HCT116 (cell line): ENCODE results near the gene FHOD3. TPM values are rescaled to one million over a fixed set of nuclear protein-coding genes. Genes with fewer than 3 reads are reported as not detected.

Source experiments
- ATAC-seq: fragments of 200-7000 bp; cut with Tn5 transposase; 2 replicates; pipeline ENCODE4 v1.9.1; 2020; ENCODE audit warnings: mild to moderate bottlenecking, moderate library complexity
- BruUV-seq: library from RNA; stranded (reverse); fragments of 400-500 nt; replicated peaks from 2 replicates; lab custom pipeline; 2021; lab: Mats Ljungman, UMichigan
- CTCF ChIA-PET: fragments of 300-600 bp; sonication (Branson Sonifier 250); formaldehyde crosslinking; loops from one replicate; lab custom pipeline; 2021; ENCODE audit warnings: antibody characterized with exemption; lab: Charles Lee
- POLR2A ChIA-PET: fragments of 300-600, 350-600 bp; sonication (Branson Sonifier 250); formaldehyde crosslinking; loops from one replicate; lab custom pipeline; 2021; ENCODE audit warnings: antibody characterized with exemption; lab: Charles Lee
- RAD21 ChIA-PET, 2 experiments: fragments of 300-600 bp; sonication (Branson Sonifier 250); formaldehyde crosslinking; loops; one replicate each; lab custom pipeline; 2023; ENCODE audit warnings: low total read pairs in 2 of 2; ENCODE audit not compliant: uncharacterized antibody in 2 of 2, unreplicated experiment in 2 of 2, low non-redundant PET in 1 of 2; lab: Charles Lee
- DNase-seq: peaks from one replicate; pipeline ENCODE4 v3.0.0-alpha.2; 2010; ENCODE audit warnings: low read depth, low spot score
- H2AFZ ChIP-seq: fragments of 200-600 bp; shearing (Covaris generic), sonication (generic); 2 replicates; pipeline ENCODE4 v1.6.1; 2017; ENCODE audit warnings: low read depth, mixed run types, mixed read lengths, antibody characterized with exemption, low read length; ENCODE audit not compliant: poor library complexity, severe bottlenecking
- H3K27ac ChIP-seq: 2 replicates; pipeline ENCODE4 v1.5.1; 2012; ENCODE audit warnings: low read depth, low read length
- H3K27me3 ChIP-seq: fragments of 200-600 bp; sonication (generic); 2 replicates; pipeline ENCODE4 v1.6.1; 2016; ENCODE audit warnings: mixed run types, low read length, mixed read lengths; ENCODE audit not compliant: insufficient read depth
- H3K36me3 ChIP-seq, 2 experiments: fragments of 200-500 bp in 1 of 2; fragments of 200-600 bp in 1 of 2; sonication (Bioruptor generic) in 1 of 2; sonication (generic) in 1 of 2; 2 replicates each; pipeline versions ENCODE4 v1.5.1 to v1.6.1; 2014 to 2016; ENCODE audit warnings: low read length in 2 of 2, inconsistent platforms in 1 of 2, mixed read lengths in 1 of 2, mixed run types in 1 of 2; ENCODE audit not compliant: insufficient read depth in 2 of 2, control insufficient read depth in 1 of 2
- H3K4me1 ChIP-seq, 2 experiments: fragments of 200-600 bp in 1 of 2; sonication (generic) in 1 of 2; 2 replicates each; pipeline versions ENCODE4 v1.5.1 to v1.6.1; 2012 to 2017; ENCODE audit warnings: low read length in 2 of 2, inconsistent platforms in 1 of 2, mild to moderate bottlenecking in 1 of 2, mixed read lengths in 1 of 2, mixed run types in 1 of 2, moderate library complexity in 1 of 2; ENCODE audit not compliant: insufficient read depth in 2 of 2, control insufficient read depth in 1 of 2
- H3K4me2 ChIP-seq: fragments of 200-600 bp; sonication (generic); 2 replicates; pipeline ENCODE4 v1.6.1; 2017; ENCODE audit warnings: mixed run types, low read length, mixed read lengths
- H3K4me3 ChIP-seq, 2 experiments: fragments of 200-600 bp in 1 of 2; sonication (generic) in 1 of 2; replicated peaks in 1 of 2; 2 replicates each; pipeline ENCODE4 v1.5.1; 2011 to 2016; ENCODE audit warnings: low read length in 2 of 2, control low read depth in 1 of 2, low read depth in 1 of 2, mild to moderate bottlenecking in 1 of 2, mixed read lengths in 1 of 2, mixed run types in 1 of 2
- H3K79me2 ChIP-seq: fragments of 200-600 bp; sonication (generic); 2 replicates; pipeline ENCODE4 v1.6.1; 2017; ENCODE audit warnings: mild to moderate bottlenecking, mixed run types, low read length, moderate library complexity, mixed read lengths; ENCODE audit not compliant: insufficient read depth
- H3K9ac ChIP-seq: fragments of 200-600 bp; sonication (generic); 2 replicates; pipeline ENCODE4 v1.6.1; 2016; ENCODE audit warnings: low read length, mixed read lengths
- H3K9me2 ChIP-seq: fragments of 200-600 bp; sonication (generic), shearing (Covaris generic); 2 replicates; pipeline ENCODE4 v1.6.1; 2017; ENCODE audit warnings: mixed run types, mild to moderate bottlenecking, moderate library complexity; ENCODE audit not compliant: insufficient read depth
- H3K9me3 ChIP-seq, 2 experiments: fragments of 200-500 bp in 1 of 2; fragments of 200-600 bp in 1 of 2; sonication (Bioruptor generic) in 1 of 2; sonication (generic) in 1 of 2; 2 replicates each; pipeline ENCODE4 v1.6.1; 2014 to 2017; ENCODE audit warnings: low read length in 2 of 2, mixed read lengths in 2 of 2, inconsistent platforms in 1 of 2, low read depth in 1 of 2, mild to moderate bottlenecking in 1 of 2, mixed run types in 1 of 2, moderate library complexity in 1 of 2; ENCODE audit not compliant: control insufficient read depth in 1 of 2, insufficient read depth in 1 of 2
- H4K20me1 ChIP-seq: fragments of 200-600 bp; sonication (generic), shearing (Covaris generic); 2 replicates; pipeline ENCODE4 v1.6.1; 2017; ENCODE audit warnings: mixed run types, mild to moderate bottlenecking, moderate library complexity; ENCODE audit not compliant: insufficient read depth
- ATF3 ChIP-seq: IDR thresholded peaks from 2 replicates; pipeline ENCODE4 v1.6.1; 2012
- CBX3 ChIP-seq: IDR thresholded peaks from 2 replicates; pipeline ENCODE4 v1.6.1; 2012; ENCODE audit warnings: low read depth
- CEBPB ChIP-seq: IDR thresholded peaks from 2 replicates; pipeline ENCODE4 v1.6.1; 2012; ENCODE audit warnings: low read depth
- CTCF ChIP-seq, 3 experiments: fragments of 200-600 bp in 1 of 3; sonication (generic) in 1 of 3; IDR thresholded peaks in 2 of 3; conservative IDR thresholded peaks in 1 of 3; 2 replicates each; pipeline ENCODE4 v1.5.1; 2012 to 2017; ENCODE audit warnings: low read depth in 2 of 3, low read length in 2 of 3, antibody characterized with exemption in 1 of 3, borderline replicate concordance in 1 of 3, control low read depth in 1 of 3, mild to moderate bottlenecking in 1 of 3, mixed read lengths in 1 of 3, mixed run types in 1 of 3, moderate library complexity in 1 of 3; ENCODE audit not compliant: insufficient read depth in 1 of 3
- EZH2 ChIP-seq: fragments of 200-600 bp; sonication (generic); IDR thresholded peaks from 2 replicates; pipeline ENCODE4 v1.6.1; 2017; ENCODE audit warnings: antibody characterized with exemption, mixed run types
- FOSL1 ChIP-seq: IDR thresholded peaks from 2 replicates; pipeline ENCODE4 v1.6.1; 2012; ENCODE audit warnings: low read depth
- POLR2AphosphoS5 ChIP-seq: IDR thresholded peaks from 2 replicates; pipeline ENCODE4 v1.6.1; 2011; ENCODE audit warnings: mild to moderate bottlenecking, low read depth, low read length, moderate library complexity
- RAD21 ChIP-seq: IDR thresholded peaks from 2 replicates; pipeline ENCODE4 v1.6.1; 2012; ENCODE audit warnings: low read depth, mild to moderate bottlenecking
- TCF7L2 ChIP-seq: IDR thresholded peaks from 2 replicates; pipeline ENCODE4 v1.7.0; 2011; ENCODE audit warnings: borderline replicate concordance, inconsistent platforms; ENCODE audit not compliant: insufficient read depth, insufficient read length; ENCODE audit errors: extremely low read depth
- YY1 ChIP-seq: IDR thresholded peaks from 2 replicates; pipeline ENCODE4 v1.6.1; 2011; ENCODE audit warnings: low read length, low read depth, moderate library complexity, mild to moderate bottlenecking; ENCODE audit not compliant: insufficient replicate concordance; ENCODE audit errors: extremely low read depth
- ZFX ChIP-seq: fragments of 450-650 bp; IDR thresholded peaks from 2 replicates; pipeline ENCODE4 v1.6.1; 2017
- ZNF274 ChIP-seq: fragments of 200-500 bp; sonication (Bioruptor generic); IDR thresholded peaks from 2 replicates; pipeline ENCODE4 v1.6.1; 2014; ENCODE audit warnings: mild to moderate bottlenecking, low read depth, low read length, inconsistent platforms
- intact Hi-C: fragments of 100-400 bp; cut with micrococcal nuclease; formaldehyde crosslinking; loops from 2 replicates; pipeline ENCODE4 v1.10.0; 2022
- total RNA-seq: library from RNA; stranded (reverse); gene quantifications from one replicate; pipeline ENCODE4 v1.2.1, GENCODE V29; 2021; ENCODE audit not compliant: unreplicated experiment

The FHOD3 gene
- total RNA-seq, 1 experiment from 2014 or later = 4.0 TPM

GRCh38 chr18:36411745-36412168, 114.2 kb downstream of the FHOD3 start:
- Histone ChIP-seq H3K4me3 (no peak overlapping the region), H3K27me3 (no peaks in the 10 kb centered on the region), H3K9ac (no peak overlapping the region), H3K27ac (no peak overlapping the region), H4K20me1 (no peaks in the 10 kb centered on the region), H3K4me1 (0 out of 4 replicates have a peak, but pooled peaks cover 0 to 4% of the 10 kb centered on the region in 2 experiments), H3K36me3 (no peaks in the 10 kb centered on the region), H2AFZ (no peak overlapping the region), H3K9me3 (no peaks in the 10 kb centered on the region), H3K4me2 (0 out of 2 replicates have a peak overlapping the region, but pooled peaks have one; percentile 1), H3K9me2 (0 out of 2 replicates have a peak, but pooled peaks cover 4% of the 10 kb centered on the region), H3K79me2 (no peaks in the 10 kb centered on the region)
- CTCF ChIA-PET = interaction anchor here (1.4 to 2.3 kb wide), 10 partner anchors 9 to 316 kb away, joined by 3 to 16 read pairs (median 4); partner anchors contain the start of gene FHOD3
- BruUV-seq = no TSS peak
- intact Hi-C loops = loop anchor here (1.0 to 10.0 kb wide), 4 partner anchors 115 to 397 kb away; no protein-coding TSS in a partner anchor
- ATAC-seq (peak; percentile 87), DNase-seq (peak; percentile 50)
- RAD21 ChIA-PET = interaction anchor here in 1 of 2 experiments (1.9 kb wide), 1 partner anchor 102 kb away, joined by 4 read pairs; no protein-coding TSS in a partner anchor
- TF ChIP-seq ZNF274 (no peak), TCF7L2 (no peak), FOSL1 (no peak), RAD21 (peak; percentile 55; the same call in 1 of the 2 replicates), YY1 (peak; percentile 15), ATF3 (no peak), CEBPB (no peak), POLR2AphosphoS5 (no peak), EZH2 (no peak), ZFX (no peak), CBX3 (0 out of 2 replicates have a peak, but pooled peaks have one; percentile 33), CTCF (IDR thresholded peaks at IDR 0.05 in 2 of 3, conservative IDR thresholded peaks at IDR 0.05 in 1 of 3; ENCODE audit: borderline replicate concordance in 1 of 3, insufficient read depth in 1 of 3, low read depth in 2 of 3, low read length in 2 of 3) (peak; percentile 67 to 82 (median 69); a peak in 5 of 6 replicates)
- POLR2A ChIA-PET = interaction anchor here (1.6 kb wide), 1 partner anchor 9 kb away, joined by 3 read pairs; no protein-coding TSS in a partner anchor
